Stimulated activated CD8-positive, alpha-beta memory T cell treated with anti-CD3 and anti-CD28 coated beads, Interleukin-12 subunit alpha, Interleukin-12 subunit beta, amount 100 ng/mL, for 1 hour (primary cell): Measurements from ENCODE around the gene LURAP1L.

Source experiments
- DNase-seq: peaks from one replicate; pipeline ENCODE4 v3.0.0-alpha.2; 2020; ENCODE audit warnings: low read depth

The LURAP1L gene, protein sequence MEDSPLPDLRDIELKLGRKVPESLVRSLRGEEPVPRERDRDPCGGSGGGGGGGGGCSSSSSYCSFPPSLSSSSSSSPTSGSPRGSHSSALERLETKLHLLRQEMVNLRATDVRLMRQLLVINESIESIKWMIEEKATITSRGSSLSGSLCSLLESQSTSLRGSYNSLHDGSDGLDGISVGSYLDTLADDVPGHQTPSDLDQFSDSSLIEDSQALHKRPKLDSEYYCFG

GRCh38 chr9:12774861-12775678 lies at the start of gene LURAP1L:
TSS of gene LURAP1L (plus strand) at chr9:12775020. CDS start at chr9:12775716, 696 bp downstream.
- DNase-seq = no peak

- DNase-seq = no peak
Observed at GRCh38 chr9:12726795-12727194, 48.0 kb upstream of the LURAP1L start.

- no peak for DNase-seq
Observed at GRCh38 chr9:12730198-12730597, 44.6 kb upstream of the LURAP1L start.

DNA sequence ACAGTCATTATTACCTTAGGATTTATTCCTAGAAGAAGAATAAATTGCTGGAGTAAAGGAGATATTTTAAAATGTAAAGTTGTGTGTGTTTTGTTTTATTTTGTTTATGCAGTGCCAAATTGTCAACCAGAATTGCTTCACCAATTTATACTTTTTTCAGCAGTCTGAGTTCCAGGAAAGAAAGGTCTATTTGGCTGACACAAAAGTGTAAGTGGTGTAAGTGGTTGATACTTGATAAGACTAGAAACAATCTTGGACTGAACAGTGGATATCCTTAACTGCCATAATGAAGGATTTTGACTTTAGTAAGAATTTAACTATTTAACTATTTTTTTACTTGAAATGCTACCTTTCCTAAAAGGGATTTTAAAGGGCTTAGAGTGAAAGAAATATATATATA lies 43.9 kb upstream of the LURAP1L start:
- DNase-seq = no peak

GRCh38 chr9:12732971-12733370 lies 41.8 kb upstream of the LURAP1L start:
- DNase-seq = no peak

GRCh38 chr9:12735665-12736064 lies 39.2 kb upstream of the LURAP1L start:
- no peak for DNase-seq

DNA sequence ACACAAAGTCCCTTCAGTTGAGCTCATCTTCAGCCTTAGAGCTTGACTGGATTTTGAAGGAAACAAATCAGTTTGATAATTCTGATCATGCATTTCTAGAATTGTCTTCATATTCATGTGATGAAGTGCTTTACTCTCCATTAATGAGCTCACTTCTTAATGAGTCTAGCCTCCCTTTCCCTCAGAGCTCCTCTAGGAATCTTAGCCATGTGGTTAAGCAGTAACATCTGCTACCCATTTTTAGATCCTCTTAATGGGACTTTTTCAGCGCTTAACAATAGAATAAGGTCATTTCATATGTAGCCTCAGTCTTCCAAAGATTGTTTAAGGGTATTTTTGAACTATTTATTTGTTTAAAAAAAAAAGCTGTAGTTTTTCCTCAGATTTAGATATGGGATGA lies 36.9 kb upstream of the LURAP1L start:
- no peak for DNase-seq

GRCh38 chr9:12739014-12739652 lies 35.7 kb upstream of the LURAP1L start:
- no peak for DNase-seq

DNA sequence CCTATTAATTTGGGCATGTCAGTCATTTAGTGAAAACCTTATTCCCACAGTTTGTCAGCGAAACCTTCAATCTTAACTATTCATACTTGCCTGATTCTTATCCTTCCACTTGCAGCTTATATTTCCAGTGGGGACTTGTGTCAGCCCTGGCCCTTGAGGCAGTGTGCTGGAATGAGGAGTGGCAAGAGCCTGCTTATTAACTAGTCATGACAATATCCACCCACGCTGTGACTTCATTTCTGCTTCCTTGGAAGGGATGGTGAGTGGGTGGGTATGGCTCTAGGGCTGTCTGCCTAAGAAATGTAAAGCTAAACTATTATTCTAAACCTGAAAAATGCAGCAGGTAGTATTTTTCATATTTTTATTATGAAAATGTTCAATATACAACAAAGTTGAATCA lies 34.0 kb upstream of the LURAP1L start:
- no peak for DNase-seq

DNA sequence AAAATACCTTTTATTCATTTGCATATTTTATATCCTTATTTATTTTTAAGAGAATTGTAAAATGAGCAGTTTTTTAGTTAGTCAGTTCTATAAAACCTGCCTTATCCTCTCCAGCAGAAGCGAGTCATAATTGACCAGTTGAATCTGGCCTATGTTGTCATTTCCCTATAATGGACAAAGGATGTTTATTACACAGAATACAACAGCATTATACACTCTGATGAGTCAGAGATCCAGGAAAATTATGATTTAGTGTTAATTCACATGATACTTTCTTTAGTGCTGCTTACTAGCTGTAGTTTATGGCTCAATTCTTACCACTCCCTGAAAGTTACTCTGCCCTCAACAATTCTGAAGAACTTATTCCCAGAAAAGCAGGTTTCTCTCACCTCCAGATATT lies 26.8 kb upstream of the LURAP1L start:
- DNase-seq = no peak

GRCh38 chr9:12748954-12749353 lies 25.9 kb upstream of the LURAP1L start:
- no peak for DNase-seq

- DNase-seq = no peak
Observed at GRCh38 chr9:12753931-12754330, 20.9 kb upstream of the LURAP1L start.

GRCh38 chr9:12759761-12760160 lies 15.1 kb upstream of the LURAP1L start:
- no peak for DNase-seq

GRCh38 chr9:12760758-12761157 lies 14.1 kb upstream of the LURAP1L start:
- no peak for DNase-seq

DNA sequence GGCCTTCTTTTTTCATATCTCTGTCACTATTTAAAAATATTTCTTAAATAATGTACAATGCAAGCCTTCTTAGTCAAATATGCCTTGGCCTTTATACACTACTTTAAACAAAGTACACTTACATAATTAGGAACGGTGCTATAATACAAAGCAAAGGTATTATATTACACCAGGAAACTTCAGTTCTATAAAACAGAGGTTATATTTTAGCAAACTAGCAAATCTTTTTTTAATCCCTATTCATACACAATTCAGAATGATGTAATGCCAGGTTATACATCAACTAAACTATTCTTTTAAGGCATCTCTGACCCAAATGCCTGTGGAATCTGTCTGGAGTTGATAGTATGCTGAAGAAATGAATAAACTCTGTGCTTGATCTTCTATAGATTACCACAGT lies 10.7 kb upstream of the LURAP1L start:
- no peak for DNase-seq

DNA sequence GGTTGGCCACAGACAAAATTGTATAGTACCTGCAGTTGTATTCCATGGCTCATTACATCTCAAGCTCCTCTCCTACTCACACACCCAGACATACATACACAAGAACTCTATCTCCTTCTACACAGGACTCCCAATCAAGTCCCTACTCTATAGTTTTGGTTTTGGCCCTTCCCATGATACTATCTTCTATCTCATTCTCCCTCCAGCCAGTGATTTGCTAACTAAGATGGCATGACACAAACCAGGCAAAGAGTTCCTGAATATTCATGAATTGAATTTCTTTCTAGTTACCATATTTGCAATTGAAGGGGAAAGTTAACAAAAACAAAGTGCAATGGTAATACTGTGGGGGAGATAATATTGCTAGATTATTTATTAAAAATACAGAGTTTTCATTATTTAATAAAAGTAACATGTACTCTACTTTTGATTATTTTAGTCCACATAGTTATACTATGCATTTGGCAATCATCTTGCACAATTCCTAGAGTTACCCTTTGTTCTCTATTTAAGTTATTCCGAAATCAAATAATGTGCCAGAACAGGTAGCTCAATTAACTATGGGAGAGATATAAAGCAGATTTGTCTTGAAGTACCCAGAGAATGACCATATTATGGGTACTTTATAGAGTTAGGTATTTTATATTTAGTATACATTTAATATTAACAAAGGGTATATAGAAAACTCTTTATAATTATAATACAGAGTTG lies 9.6 kb upstream of the LURAP1L start:
- no peak for DNase-seq

GRCh38 chr9:12766357-12766756 lies 8.5 kb upstream of the LURAP1L start:
- no peak for DNase-seq

DNA sequence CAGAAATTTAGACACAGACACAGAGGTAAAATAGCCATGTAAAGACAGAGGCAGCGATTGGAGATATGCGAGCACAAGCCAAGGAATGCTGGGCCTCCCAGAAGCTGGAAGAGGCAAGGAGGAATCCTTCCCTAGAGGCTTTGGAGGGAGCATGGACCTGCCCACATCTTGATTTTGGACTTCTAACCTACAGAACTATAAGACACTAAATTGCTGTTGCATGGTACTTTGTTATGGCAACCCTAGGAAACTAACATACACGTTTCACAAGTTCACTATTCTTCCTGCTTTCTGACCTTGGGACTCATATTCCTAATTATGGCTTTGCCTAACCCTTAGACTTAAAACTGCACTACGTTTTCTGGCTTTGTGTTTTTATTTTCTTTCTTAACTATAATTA lies 4.6 kb upstream of the LURAP1L start:
- DNase-seq = no peak

DNA sequence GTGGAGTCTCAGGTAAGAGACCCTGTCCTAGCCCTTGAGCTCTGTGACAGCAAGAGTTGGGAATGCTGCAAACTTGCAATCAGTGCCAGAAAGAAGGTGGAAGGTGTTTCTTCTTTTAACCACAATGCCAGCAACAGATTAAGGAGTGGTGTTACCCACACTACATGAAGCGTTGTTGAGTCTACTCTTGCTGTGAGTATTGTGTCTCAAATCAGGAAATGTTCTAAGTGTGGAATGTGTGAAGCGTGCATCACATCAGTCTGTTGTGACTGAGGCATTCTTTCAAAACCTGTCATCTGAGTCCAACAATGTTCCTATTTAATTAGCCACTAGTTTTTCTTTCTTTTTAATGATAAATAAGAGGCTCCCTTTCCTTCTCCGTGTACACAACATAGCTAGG lies 2.9 kb upstream of the LURAP1L start:
- DNase-seq = no peak

DNA sequence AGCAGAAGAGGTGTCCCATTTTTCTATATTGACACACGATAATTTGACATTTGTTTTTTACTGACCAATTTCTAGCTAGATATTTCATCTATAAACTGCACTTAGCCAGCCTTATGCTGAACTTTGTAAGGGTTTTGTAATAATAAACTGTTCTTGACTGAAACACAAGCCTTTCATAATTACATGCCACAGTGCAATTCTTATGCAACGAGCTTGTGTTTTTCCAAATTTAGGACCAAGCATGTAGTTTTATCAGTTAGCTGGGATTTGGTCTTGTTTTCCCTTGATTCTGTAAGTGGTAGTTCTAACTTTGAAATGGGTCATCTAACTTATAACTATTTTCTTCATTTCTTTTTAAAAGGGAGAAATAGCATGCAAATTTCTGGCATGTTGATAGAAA lies 1.3 kb upstream of the LURAP1L start:
- DNase-seq = no peak

GRCh38 chr9:12775679-12776512 lies 1.1 kb downstream of the LURAP1L start:
- DNase-seq = no peak
